Loucy (cell line): ENCODE data around the gene NDUFB1.

Experiments used
- H2AFZ ChIP-seq: fragments of 200-600 bp; sonication (generic); 2 replicates; pipeline ENCODE4 v1.6.0; 2016; ENCODE audit warnings: antibody characterized with exemption, mild to moderate bottlenecking, low read length, moderate library complexity
- H3F3A ChIP-seq: fragments of 200-600 bp; 2 replicates; pipeline ENCODE4 v1.6.0; 2016; ENCODE audit warnings: antibody characterized with exemption, low read depth, mild to moderate bottlenecking
- H3K27me3 ChIP-seq: fragments of 200-600 bp; sonication (generic); 2 replicates; pipeline ENCODE4 v1.6.1; 2014; ENCODE audit warnings: low read length, mild to moderate bottlenecking; ENCODE audit not compliant: insufficient read depth, poor library complexity, severe bottlenecking
- H3K36me3 ChIP-seq: fragments of 200-600 bp; sonication (generic); 2 replicates; pipeline ENCODE4 v1.6.1; 2016; ENCODE audit warnings: low read length; ENCODE audit not compliant: insufficient read depth
- H3K4me1 ChIP-seq: fragments of 200-600 bp; sonication (generic); 2 replicates; pipeline ENCODE4 v1.5.1; 2014; ENCODE audit warnings: low read length, mild to moderate bottlenecking; ENCODE audit not compliant: insufficient read depth, poor library complexity, severe bottlenecking
- H3K4me2 ChIP-seq: fragments of 200-600 bp; sonication (generic); 2 replicates; pipeline ENCODE4 v1.6.0; 2014; ENCODE audit warnings: antibody characterized with exemption, low read length, low read depth, mild to moderate bottlenecking; ENCODE audit not compliant: poor library complexity, severe bottlenecking
- H3K4me3 ChIP-seq: fragments of 200-600 bp; sonication (generic); 2 replicates; pipeline ENCODE4 v1.5.1; 2014; ENCODE audit warnings: low read length, mild to moderate bottlenecking, mixed read lengths; ENCODE audit not compliant: poor library complexity, severe bottlenecking
- H3K79me2 ChIP-seq: fragments of 200-600 bp; sonication (generic); 2 replicates; pipeline ENCODE4 v1.6.1; 2014; ENCODE audit warnings: low read length; ENCODE audit not compliant: insufficient read depth
- H3K9ac ChIP-seq: fragments of 200-600 bp; sonication (generic); 2 replicates; pipeline ENCODE4 v1.6.0; 2014; ENCODE audit warnings: mild to moderate bottlenecking, low read depth, low read length, moderate library complexity; ENCODE audit not compliant: poor library complexity, severe bottlenecking
- H3K9me2 ChIP-seq: fragments of 200-600 bp; sonication (generic); replicated peaks from 2 replicates; pipeline ENCODE4 v1.6.1; 2016; ENCODE audit warnings: low read depth, low read length, mixed read lengths
- H3K9me3 ChIP-seq: fragments of 200-600 bp; sonication (generic); 2 replicates; pipeline ENCODE4 v1.6.1; 2014; ENCODE audit warnings: mild to moderate bottlenecking, antibody characterized with exemption, low read length, low read depth; ENCODE audit not compliant: insufficient read depth
- H4K20me1 ChIP-seq: fragments of 200-600 bp; sonication (generic); 2 replicates; pipeline ENCODE4 v1.6.0; 2014; ENCODE audit warnings: antibody characterized with exemption, low read length, mild to moderate bottlenecking; ENCODE audit not compliant: insufficient read depth, poor library complexity, severe bottlenecking
- EZH2phosphoT487 ChIP-seq: fragments of 200-600 bp; IDR thresholded peaks from 2 replicates; pipeline ENCODE4 v1.6.1; 2018; ENCODE audit warnings: antibody characterized with exemption, mild to moderate bottlenecking, moderate library complexity, borderline replicate concordance
- TF ChIP-seq, protein P1 (sequence below): fragments of 200-600 bp; sonication (generic); conservative IDR thresholded peaks from 2 replicates; pipeline ENCODE4 v1.5.1; 2014; ENCODE audit warnings: mild to moderate bottlenecking, antibody characterized with exemption, low read length

Gene NDUFB1

DNA sequence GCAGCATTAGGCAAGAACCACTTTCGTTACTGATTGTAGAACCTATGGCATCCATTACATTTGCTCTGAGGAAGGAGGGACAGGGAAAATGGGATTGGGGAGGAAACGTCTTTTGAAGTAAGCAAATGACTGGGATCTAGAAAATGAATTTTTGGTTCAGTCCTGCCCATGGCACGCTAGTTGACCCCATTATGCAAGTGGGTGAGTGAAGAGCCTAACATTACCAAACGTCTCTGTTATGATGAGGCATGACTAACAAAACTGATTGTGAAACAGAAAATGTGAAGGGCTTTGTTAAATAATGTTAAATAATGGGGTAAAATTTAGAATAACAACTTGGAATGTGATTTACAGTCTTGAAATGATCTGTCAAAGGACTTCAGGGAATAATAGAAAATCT is 39.1 kb upstream of the NDUFB1 start:
- no peak overlapping the region for H3K9ac ChIP-seq
- TF ChIP-seq, protein P1, sequence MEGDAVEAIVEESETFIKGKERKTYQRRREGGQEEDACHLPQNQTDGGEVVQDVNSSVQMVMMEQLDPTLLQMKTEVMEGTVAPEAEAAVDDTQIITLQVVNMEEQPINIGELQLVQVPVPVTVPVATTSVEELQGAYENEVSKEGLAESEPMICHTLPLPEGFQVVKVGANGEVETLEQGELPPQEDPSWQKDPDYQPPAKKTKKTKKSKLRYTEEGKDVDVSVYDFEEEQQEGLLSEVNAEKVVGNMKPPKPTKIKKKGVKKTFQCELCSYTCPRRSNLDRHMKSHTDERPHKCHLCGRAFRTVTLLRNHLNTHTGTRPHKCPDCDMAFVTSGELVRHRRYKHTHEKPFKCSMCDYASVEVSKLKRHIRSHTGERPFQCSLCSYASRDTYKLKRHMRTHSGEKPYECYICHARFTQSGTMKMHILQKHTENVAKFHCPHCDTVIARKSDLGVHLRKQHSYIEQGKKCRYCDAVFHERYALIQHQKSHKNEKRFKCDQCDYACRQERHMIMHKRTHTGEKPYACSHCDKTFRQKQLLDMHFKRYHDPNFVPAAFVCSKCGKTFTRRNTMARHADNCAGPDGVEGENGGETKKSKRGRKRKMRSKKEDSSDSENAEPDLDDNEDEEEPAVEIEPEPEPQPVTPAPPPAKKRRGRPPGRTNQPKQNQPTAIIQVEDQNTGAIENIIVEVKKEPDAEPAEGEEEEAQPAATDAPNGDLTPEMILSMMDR: no peak
- no peak for TF ChIP-seq EZH2phosphoT487
- no peaks in the 10 kb centered on the region for H3K79me2 ChIP-seq
- no peaks in the 10 kb centered on the region for H3K9me2 ChIP-seq
- no peaks in the 10 kb centered on the region for H3F3A ChIP-seq
- peaks cover 91% of the 10 kb centered on the region for H3K36me3 ChIP-seq
- no peaks in the 10 kb centered on the region for H3K27me3 ChIP-seq
- no peak overlapping the region for H3K4me3 ChIP-seq
- no peaks in the 10 kb centered on the region for H4K20me1 ChIP-seq
- H3K9me3 ChIP-seq: no peaks in the 10 kb centered on the region
- H2AFZ ChIP-seq: no peak overlapping the region
- no peak overlapping the region for H3K4me2 ChIP-seq
- no peaks in the 10 kb centered on the region for H3K4me1 ChIP-seq

DNA sequence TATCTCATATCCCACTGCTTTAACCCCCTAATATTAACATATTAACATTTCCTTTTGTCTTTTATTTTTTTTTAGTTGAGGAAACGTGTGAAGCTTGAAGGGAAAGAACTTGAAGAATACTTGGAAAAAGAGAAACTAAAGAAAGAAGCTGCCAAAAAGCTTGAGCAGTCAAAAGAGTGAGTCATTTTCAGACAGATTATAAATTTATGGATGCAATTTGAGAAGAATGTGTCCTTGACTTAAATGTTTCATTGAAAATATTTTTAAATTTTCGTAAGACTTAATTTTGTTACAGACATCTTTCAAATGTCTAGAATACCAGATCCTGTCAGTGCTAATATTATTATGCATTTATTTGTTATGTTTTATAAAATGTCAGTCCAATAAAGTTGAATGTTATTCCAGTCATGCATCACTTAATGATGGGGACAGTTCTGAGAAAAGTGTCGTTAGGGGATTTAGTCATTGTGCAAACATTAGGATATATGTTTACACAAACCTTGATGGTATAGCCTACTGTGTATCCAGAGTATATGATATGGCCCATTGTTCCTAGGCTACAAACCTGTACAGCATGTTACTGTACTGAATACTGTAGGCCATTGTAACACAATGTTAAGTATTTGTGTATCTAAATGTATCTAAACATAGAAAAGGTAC is 32.9 kb upstream of the NDUFB1 start:
- Histone ChIP-seq H3K79me2 (no peaks in the 10 kb centered on the region), H3K9me2 (no peaks in the 10 kb centered on the region), H3K36me3 (peaks cover 49% of the 10 kb centered on the region; the same call in 1 of the 2 replicates), H4K20me1 (no peaks in the 10 kb centered on the region), H3F3A (no peaks in the 10 kb centered on the region), H3K27me3 (no peaks in the 10 kb centered on the region), H3K4me1 (no peaks in the 10 kb centered on the region), H2AFZ (no peak overlapping the region), H3K9me3 (no peaks in the 10 kb centered on the region), H3K9ac (no peak overlapping the region), H3K4me2 (no peak overlapping the region), H3K4me3 (no peak overlapping the region)
- no peak for TF ChIP-seq EZH2phosphoT487
- TF ChIP-seq, protein P1: no peak

DNA sequence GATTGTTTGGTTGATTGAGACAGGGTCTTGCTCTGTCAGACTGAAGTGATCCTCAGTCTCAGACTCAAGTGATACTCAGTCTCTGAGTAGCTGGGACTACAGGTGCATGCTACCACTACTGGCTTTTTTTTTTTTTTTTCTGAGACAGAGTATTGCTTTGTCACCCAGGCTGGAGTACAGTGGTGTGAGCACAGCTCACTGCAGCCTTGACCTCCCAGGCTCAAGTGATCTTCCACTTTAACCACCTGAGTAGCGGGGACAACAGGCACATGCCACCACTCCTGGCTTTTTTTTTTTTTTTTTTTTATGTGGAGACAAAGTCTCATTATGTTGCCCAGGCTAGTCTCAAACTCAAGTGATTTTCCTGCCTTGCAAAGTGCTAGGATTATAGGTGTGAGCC is 32.1 kb upstream of the NDUFB1 start:
- no peaks in the 10 kb centered on the region for H4K20me1 ChIP-seq
- no peak overlapping the region for H3K4me2 ChIP-seq
- H3K36me3 ChIP-seq: peaks cover 49% of the 10 kb centered on the region; the same call in 1 of the 2 replicates
- H3F3A ChIP-seq: no peaks in the 10 kb centered on the region
- no peaks in the 10 kb centered on the region for H3K79me2 ChIP-seq
- TF ChIP-seq, protein P1: no peak
- no peak for TF ChIP-seq EZH2phosphoT487
- no peaks in the 10 kb centered on the region for H3K9me3 ChIP-seq
- H3K9me2 ChIP-seq: no peaks in the 10 kb centered on the region
- no peak overlapping the region for H3K9ac ChIP-seq
- H3K4me1 ChIP-seq: no peaks in the 10 kb centered on the region
- no peaks in the 10 kb centered on the region for H3K27me3 ChIP-seq
- H2AFZ ChIP-seq: no peak overlapping the region
- no peak overlapping the region for H3K4me3 ChIP-seq
